ENCODE measurements around the gene CACNG5.

DNA sequence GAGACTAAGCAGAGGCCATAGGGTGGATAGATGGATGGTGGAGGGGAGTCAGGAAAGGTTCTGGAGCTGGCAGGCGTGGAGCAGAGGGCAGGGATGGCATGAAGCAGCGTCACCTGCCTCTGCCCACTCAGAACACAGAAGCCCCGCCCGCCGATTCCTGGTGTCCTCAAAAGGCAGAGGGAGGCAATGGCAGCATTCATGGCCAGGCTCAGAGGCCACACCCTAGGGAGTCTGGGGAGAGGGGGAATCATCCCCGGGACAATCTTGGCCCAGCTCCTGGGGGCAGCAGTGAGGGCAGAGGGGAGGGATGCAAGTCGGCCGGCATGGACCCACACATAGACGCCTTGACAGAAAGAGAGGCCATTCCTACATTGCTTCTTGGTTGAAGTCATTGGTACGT, 68.9 kb downstream of the CACNG5 start:
- TF ChIP-seq, protein P1, sequence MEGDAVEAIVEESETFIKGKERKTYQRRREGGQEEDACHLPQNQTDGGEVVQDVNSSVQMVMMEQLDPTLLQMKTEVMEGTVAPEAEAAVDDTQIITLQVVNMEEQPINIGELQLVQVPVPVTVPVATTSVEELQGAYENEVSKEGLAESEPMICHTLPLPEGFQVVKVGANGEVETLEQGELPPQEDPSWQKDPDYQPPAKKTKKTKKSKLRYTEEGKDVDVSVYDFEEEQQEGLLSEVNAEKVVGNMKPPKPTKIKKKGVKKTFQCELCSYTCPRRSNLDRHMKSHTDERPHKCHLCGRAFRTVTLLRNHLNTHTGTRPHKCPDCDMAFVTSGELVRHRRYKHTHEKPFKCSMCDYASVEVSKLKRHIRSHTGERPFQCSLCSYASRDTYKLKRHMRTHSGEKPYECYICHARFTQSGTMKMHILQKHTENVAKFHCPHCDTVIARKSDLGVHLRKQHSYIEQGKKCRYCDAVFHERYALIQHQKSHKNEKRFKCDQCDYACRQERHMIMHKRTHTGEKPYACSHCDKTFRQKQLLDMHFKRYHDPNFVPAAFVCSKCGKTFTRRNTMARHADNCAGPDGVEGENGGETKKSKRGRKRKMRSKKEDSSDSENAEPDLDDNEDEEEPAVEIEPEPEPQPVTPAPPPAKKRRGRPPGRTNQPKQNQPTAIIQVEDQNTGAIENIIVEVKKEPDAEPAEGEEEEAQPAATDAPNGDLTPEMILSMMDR (IDR thresholded peaks at IDR 0.05; ENCODE audit: poor library complexity, severe bottlenecking), result no peak
- no peak for TF ChIP-seq EZH2 (IDR thresholded peaks at IDR 0.05; ENCODE audit: borderline replicate concordance, insufficient read depth, low read length, poor library complexity, severe bottlenecking)
- no peak for TF ChIP-seq TAF1 (IDR thresholded peaks at IDR 0.05; ENCODE audit: low read depth)
- TF ChIP-seq RAD21 (conservative IDR thresholded peaks at IDR 0.05), result no peak
- TF ChIP-seq MXI1 (conservative IDR thresholded peaks at IDR 0.05; ENCODE audit: poor library complexity, severe bottlenecking), result no peak

Data from neural cell (in vitro differentiated cells).